Hematopoietic multipotent progenitor cell treated with erythropoietin and hydrocortisone succinate and interleukin-3 and kit ligand, for 6 days (in vitro differentiated cells): ENCODE data around the gene MASP2.
"Not testable (repeated sequence)": the region's sequence is repeated elsewhere in the genome, so short reads cannot be mapped to it uniquely, and the experiment has no call there.

Source experiments
- DNase-seq: peaks from one replicate; pipeline ENCODE4 v3.0.0-alpha.2; 2015

The MASP2 gene

DNA sequence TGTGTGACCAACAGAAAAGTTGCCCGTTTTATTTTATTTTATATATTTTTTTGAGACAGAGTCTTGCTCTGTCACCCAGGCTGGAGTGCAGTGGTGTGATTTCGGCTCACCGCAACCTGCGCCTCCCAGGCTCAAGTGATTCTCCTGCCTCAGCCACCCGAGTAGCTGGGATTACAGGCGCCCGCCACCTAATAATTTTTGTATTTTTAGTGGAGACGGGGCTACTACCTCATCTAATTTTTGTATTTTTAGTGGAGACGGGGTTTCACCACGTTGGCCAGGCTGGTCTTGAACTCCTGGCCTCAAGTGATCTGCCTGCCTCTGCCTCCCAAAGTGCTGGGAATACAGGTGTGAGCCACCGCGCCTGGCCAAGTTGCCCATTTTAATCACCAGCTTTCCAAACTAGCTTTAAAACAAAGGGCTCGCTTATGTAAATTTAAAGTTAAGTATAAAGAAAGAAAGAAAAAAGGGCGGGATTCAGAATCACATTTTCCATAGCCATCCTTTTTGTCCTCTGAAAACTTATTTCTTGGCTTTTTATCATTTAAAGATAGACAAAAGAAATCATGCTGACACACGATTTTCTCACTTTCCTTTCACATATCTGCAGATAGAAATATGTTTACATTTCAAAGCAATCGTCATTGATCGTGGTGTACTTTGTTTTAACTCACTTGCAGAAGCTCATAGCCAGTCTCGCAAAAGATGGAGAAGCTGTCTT, 9.9 kb downstream of the MASP2 start:
- DNase-seq, result not testable (repeated sequence)

DNA sequence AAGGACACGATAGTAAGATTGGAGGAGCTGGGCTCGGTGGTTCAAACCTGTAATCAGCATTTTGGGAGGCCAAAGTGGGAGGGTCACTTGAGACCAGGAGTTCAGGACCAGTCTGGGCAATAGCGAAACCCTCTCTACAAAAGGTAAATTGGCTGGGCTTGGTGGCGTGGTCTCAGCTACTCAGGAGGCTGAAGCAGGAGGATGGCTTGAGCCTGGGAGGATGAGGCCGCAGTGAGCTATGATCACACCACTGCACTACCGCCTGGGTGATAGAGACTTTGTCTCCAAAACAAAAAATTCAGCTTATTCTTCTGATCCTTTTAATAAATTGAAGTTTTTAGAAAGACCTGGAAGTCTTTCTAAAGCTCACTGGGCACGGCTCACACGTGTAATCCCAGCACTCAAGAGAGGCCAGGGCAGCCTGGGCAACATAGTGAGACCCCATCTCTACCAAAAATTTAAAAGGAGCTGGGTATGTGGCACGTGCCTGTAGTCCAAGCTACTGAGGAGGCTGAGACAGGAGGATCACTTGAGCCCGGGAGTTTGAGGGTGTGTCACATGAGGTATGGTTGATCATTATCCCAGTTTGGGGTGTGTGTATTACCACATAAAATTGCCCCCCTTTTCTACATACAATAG, 15.3 kb downstream of the MASP2 start:
- DNase-seq, result no peak

DNA sequence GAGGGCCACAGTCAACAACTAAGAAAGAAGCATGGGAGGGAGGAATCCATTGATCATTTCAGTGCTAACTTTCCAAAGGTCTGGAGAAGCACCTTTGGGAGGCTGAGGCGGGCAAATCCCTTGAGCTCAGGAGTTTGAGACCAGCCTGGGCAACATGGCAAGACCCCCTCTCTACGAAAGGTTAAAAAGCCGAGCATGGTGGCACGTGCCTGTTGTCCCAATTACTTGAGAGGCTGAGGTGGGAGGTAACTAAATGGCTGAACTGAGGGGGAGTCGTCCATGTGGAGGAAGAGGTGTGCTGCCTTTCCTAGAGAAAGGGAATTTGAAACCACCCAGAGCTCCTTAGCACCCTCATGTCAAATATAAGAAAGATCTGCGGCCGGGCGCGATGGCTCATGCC, 16.2 kb downstream of the MASP2 start:
- DNase-seq, result no peak

DNA sequence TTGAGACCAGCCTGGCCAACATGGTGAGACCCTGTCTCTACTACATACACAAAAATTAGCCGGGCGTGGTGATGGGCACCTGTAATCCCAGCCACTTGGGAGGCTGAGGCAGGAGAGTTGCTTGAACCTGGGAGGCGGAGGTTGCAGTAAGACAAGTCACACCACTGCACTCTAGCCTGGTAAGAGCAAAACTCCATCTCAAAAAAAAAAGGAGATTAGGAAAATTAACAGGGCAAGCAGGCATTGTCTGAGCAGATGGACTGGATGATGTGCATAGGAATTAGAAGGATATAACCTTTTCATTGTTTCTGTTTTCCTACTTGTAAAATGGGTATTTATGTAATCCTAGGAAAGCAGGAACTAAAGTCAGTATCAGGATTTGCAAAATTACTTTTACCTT, 19.0 kb downstream of the MASP2 start:
- DNase-seq, result no peak

DNA sequence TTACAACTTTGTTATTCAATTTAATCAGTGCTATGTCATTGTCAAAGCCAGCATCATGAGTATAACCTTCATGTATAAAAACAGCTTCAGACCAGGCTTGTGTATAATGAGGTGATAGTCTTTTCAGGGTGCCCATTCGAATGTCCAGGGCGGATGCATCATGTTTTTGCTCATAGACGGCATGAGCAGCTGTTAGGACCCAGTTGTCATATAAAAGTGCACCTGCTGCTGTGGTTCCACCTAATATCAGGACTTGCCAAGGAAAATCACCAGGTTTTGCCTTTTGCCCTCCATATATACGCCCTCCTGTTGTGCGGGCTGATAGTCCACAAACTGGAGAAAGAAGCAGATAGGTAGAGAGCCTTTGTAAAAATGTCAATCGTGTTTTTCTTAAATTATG, 19.7 kb downstream of the MASP2 start:
- DNase-seq, result no peak

DNA sequence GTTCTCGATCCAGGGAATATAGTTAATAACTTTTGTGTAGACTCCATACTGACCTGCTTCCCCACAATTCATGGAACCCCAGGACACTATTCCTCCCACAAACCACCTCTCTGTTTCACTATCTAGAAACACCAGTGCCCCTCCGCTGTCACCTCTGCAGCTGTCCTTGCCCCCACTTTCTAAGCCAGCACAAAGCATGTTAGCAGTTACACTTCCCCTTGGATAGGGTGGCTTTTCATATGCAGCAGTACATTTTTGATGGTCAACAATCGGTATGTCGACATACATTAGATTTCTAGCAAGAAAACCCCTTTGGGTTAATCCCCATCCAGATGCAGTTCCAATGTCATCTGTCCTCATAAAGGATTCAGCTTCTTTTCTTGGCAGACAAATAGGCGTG, 20.1 kb downstream of the MASP2 start:
- DNase-seq, result no peak

DNA sequence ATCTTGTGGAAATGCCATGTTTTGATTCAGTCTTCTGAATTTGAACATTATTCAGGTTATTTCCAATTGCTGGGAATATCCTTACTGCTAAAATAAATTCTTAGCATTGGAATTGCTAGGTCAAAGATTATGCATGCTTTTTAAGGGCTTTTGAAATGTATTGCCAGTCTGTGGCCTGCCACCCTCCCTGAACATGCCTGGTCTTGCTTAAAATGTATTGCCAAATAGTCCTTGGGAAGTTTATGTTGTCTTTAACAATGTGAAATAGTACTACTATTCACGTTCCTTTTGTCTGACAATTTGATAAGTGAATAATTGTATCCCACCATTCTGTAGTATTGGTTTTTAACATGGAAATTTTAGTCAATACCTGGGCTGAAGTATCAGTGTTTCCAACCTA, 21.0 kb downstream of the MASP2 start:
- DNase-seq, result no peak

DNA sequence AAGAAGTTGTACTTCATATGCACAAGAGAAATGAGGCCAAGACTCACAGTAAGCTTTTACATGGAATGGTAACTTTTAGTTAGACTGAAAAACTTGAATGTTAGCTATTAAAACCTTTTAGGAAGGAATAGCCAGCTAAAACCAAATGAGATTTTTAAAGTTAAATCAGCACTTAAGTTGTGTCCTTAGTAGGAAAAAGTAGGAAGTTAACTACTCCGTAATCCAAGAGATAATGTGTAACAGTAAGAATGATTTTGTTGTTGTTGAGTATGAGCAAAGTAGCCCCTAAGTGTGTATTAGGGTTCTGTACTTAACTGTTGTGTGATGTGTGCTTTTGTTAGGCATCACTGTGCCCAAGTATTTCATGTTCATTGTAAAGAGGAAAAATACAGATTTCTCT, 21.4 kb downstream of the MASP2 start:
- no peak for DNase-seq

DNA sequence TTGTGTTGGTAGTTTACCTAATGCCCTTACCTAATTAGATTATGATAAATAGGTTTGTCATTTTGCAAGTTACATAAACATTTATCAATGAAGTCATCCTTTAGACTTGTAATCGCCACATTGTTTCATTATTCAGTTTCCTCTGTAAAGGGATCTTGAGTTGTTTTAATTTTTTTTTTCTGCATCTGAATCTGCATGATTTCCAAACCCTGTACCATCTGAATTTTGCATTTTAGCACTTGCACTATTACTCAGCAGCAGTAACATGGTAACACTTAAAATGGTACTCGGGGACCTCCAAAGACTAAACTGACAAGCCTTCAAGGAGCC, 22.2 kb downstream of the MASP2 start:
- no peak for DNase-seq

DNA sequence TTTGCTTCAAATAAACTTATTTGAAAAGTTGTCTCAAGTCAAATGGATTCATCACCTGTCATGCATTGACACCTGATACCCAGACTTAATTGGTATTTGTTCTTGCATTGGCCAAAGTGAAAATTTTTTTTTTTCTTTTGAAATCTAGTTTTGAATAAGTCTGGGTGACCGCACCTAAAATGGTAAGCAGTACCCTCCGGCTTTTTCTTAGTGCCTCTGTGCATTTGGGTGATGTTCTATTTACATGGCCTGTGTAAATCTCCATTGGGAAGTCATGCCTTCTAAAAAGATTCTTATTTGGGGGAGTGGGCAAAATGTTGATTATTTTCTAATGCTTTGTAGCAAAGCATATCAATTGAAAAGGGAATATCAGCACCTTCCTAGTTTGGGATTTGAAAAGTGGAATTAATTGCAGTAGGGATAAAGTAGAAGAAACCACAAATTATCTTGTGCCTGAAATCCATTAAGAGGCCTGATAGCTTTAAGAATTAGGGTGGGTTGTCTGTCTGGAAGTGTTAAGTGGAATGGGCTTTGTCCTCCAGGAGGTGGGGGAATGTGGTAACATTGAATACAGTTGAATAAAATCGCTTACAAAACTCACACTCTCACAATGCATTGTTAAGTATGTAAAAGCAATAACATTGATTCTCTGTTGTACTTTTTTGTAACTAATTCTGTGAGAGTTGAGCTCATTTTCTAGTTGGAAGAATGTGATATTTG, 22.7 kb downstream of the MASP2 start:
- DNase-seq, result no peak

DNA sequence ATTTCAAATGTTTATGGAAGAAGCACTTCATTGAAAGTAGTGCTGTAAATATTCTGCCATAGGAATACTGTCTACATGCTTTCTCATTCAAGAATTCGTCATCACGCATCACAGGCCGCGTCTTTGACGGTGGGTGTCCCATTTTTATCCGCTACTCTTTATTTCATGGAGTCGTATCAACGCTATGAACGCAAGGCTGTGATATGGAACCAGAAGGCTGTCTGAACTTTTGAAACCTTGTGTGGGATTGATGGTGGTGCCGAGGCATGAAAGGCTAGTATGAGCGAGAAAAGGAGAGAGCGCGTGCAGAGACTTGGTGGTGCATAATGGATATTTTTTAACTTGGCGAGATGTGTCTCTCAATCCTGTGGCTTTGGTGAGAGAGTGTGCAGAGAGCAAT, 23.8 kb downstream of the MASP2 start:
- DNase-seq, result no peak

DNA sequence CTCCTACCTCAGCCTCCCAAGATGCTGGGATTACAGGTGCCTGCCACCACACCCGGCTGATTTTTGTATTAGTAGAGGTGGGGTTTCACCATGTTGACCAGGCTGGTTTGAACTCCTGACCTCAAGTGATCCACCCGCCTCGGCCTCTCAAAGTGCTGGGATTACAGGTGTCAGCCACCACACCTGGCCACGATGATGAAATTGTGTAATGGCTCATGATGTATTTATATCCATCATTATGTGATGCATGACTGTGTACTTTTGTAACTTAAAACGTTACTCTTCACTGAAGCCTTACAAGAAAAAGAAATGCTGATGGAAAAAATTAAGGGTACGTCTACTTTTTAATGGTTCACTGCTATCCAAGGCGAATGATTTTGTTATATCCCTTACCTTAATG, 27.1 kb downstream of the MASP2 start:
- no peak for DNase-seq

DNA sequence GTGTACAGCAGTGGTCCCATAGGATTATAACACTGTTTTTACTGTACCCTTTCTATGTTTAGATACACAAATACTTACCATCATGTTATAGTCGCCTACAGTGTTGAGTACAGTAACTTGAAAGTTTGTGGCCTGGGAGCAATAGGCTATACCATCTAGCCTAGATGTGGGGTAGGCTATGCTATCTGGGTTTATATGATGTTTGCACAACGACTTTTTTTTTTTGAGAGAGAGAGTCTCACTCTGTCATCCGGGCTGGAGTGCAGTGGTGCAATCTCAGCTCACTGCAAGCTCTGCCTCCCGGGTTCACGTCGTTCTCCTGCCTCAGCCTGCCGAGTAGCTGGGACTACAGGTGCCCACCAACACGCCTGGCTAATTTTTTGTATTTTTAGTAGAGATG, 27.7 kb downstream of the MASP2 start:
- DNase-seq, result not testable (repeated sequence)

DNA sequence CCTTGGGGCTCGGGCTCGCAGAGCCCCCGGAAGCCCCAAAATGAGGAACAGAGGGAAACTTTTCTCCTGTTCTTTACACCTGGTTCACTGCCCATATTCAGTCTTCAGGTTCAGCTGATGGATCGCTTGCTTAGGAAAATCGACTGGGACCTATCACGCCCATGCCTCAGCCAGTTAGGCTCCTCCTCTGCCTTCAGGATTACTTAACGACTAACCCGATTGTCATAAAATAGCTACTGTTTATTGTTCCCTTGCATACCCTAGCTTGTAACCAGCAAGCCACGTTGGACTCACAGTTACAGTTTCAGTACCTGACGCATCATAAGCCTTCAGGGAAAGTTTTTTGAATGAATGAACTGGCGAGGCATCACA, 33.9 kb downstream of the MASP2 start:
- no peak for DNase-seq

DNA sequence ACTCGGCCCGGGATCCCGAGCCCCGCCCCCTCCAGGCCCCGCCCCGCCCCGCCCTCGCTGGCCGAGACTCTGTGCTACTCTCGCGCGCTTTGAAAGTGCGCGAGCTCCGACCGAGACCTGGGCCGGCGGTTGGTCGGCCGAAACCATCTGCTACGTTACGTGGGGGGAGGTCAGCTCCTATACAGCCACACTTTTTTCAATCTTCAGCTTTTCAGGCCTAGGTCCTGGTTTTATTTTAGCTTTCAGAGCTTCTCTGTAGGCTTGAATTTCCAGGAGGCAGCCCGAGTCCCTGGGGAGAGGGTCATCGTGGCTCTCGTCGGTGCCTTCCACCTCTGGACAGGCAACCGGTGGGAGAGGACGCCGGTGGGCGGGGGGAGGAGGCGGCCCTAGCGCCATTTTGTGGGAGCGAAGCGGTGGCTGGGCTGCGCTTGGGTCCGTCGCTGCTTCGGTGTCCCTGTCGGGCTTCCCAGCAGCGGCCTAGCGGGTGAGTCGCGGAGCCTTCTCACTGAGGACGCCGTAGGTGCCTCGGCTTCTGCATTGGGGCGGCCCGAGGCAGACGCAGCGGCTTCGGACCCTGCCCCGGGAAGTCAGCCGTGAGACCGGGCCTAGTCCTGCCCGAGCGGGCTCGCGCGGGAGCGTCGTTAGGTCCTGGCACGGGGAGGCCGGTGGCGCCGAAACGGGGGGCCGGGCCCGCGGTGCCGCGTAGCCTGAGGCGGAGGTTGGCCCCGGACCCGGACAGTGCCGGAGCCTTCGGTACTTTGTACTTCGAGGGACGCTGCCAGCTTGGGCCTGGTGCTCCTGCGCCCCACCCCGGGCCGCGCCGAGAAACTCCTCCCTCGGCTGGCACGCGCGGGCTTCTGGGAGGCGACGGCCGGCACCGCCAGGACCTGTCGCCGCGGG, 34.5 kb downstream of the MASP2 start, which contains the start of gene TARDBP:
Gene TARDBP, plus strand, starts transcription at position 395 of the 900 bp plus-strand sequence. CDS start 1,074 bp downstream, outside the sequence.
- peak; percentile 96 for DNase-seq

DNA sequence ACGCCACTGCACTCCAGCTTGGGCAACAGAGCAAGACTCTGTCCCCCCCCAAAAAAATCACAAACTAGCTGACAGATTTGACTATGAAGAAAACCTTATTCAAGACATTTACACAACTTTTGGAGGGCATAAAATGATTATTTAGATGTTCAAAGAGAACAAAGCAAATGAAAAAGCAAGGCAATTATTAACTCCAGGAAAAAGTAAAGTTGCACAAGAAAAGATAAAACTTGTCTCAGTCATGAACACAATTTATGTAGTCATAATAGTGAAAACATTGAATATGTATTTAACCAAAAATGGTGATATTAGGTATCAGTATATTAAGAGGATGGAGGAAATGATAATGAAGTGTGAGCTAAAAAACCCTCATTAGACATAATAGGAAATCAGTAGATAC, 46.5 kb downstream of the MASP2 start:
- no peak for DNase-seq

DNA sequence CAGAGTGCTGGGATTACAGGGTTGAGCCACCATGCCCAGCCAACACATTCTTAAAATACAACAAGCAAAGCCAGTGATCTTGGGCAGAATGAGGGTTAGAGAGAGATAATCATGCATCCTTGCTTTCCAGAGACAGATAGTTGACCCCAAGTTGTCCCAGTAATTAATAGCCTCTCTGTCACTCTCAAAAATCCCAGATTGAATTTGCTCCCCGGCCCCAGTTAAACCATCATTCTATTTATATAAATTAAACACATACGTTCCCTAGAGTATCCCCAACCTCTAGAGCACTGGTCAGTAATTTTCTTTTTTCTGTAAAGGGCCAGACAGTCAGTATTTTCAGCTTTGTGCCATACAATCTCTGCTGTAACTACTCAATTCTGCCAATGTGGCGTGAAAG, 50.9 kb downstream of the MASP2 start:
- no peak for DNase-seq

DNA sequence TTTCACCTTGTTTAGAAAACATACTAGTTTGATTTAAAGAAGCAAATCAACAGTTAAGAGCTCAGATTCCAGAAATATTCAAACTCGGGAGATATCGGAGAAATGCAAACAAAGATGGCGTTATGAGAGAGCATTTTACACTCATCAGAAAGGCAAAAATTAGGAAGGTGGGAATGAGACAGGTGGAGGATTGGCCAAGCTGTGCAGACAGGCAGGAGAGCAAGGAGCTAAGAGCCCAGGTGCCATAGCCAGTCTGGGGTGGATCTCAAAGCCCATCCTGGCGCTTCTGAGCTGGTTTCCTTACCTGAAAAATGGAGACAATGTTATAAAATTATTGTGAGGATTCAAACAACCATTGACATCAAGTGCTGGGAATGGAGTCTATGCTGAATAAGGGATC, 54.2 kb downstream of the MASP2 start:
- DNase-seq, result no peak

DNA sequence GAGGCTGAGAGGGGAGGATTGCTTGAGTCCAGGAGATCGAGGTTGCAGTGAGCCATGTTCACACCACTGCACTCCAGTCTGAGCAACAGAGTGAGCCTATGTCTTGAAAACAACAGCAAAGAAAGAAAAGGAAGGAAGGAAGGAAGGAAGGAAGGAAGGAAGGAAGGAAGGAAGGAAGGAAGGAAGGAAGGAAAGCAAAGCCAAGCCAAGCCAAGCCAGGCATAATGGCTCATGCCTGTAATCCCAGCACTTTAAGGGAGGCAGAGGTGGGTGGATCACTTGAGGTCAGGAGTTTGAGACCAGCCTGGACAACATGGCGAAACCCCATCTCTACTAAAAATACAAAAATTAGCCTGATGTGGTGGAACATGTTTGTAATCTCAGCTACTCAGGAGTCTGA, 55.0 kb downstream of the MASP2 start:
- not testable (repeated sequence) for DNase-seq

DNA sequence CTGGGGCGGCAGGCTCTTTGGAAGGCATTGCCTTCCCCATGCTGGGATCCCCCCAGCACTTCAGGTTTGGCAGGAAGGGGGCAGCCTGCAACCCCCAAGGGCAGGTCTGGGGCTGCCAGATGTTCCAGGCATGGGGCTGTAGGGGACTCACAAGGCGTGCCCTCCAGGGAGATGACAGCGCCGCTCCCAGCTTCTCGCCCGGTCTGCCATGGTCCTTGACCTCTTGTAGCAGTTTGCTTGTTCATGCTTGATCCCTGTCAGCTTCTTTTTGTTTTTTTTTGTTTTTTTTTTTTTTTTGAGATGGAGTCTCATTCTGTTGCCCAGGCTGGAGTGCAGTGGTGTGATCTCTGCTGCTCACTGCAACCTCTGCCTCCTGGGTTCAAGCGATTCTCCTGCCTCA, 56.2 kb downstream of the MASP2 start:
- no peak for DNase-seq

DNA sequence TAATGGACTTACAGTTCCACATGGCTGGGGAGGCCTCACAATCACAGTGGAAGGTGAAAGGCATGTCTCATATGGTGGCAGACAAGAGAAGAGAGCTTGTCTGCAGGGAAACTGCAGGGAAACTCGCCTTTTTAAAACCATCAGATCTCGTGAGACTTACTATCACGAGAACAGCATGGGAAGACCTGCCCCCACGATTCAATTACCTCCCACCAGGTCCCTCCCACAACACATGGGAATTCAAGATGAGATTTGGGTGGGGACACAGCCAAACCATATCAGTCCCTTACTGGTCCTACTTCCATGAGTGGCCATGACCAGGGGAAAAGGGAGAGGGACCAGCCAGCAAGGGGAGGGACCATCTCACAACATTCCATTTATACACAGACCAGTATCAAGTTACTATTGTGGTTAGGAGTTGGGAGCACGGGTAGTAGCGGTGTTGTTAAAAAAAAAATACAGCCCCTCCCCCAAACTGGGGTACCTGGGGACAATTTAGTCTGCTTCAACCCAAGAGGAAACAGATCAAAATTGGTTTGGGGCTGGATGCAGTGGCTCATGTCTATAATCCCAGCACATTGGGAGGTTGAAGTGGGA, 57.0 kb downstream of the MASP2 start:
- DNase-seq, result not testable (repeated sequence)

DNA sequence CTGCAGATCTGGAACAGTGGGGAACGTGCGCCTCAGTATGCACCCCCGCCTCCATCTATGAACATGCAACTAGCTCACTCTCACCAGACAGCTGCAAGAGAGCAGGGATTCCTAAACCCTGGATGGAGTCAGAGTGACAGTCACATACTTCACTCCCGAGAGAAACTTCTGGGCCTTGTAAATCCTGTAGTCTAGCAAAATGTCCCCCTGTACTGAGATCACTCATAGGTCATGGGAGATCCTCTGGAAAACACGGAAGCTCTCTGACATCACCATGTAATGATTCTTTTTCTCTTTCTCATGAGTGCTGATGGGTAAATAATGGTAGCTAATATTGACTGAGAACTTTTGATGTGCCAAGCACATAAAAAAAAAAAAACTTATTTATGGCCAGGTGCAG, 57.9 kb downstream of the MASP2 start:
- no peak for DNase-seq
